Measurements from ENCODE around the gene RCBTB1. TPM values are rescaled to one million over a fixed set of nuclear protein-coding genes. Genes with fewer than 3 reads are reported as not detected.

Gene RCBTB1
- total RNA-seq, 2 experiments from 2014 or later, result 15.1 to 31.1 TPM

- intact Hi-C loops (cut with micrococcal nuclease; ENCODE audit: unreplicated experiment), result no loop called here
- TF ChIP-seq CTCF (conservative IDR thresholded peaks at IDR 0.05; ENCODE audit: low read length), result no peak
- TF ChIP-seq EZH2phosphoT487 (IDR thresholded peaks at IDR 0.05; ENCODE audit: borderline replicate concordance, low read depth, low read length), result no peak
- no peaks in the 10 kb centered on the region for H3K9me2 ChIP-seq (ENCODE audit: insufficient read depth, low read length)
- H3K27ac ChIP-seq (ENCODE audit: low read depth, low read length, poor library complexity, severe bottlenecking), result no peak overlapping the region
- peaks cover 50% of the 10 kb centered on the region for H3K36me3 ChIP-seq (ENCODE audit: insufficient read depth, low read length)
- DNase-seq (ENCODE audit: low spot score), result no peak
- H4K20me1 ChIP-seq (ENCODE audit: insufficient read depth, low read length), result no peaks in the 10 kb centered on the region
- no TSS peak for BruUV-seq (replicated peaks)
- H3K4me3 ChIP-seq (ENCODE audit: low read depth, low read length, poor library complexity, severe bottlenecking), result no peak overlapping the region
- ChIA-PET POLR2A (interaction anchor here (0.7 to 1.3 kb wide), 2 partner anchors 8 to 68 kb away, joined by 3 read pairs; no protein-coding TSS in a partner anchor), CTCF (ENCODE audit: unreplicated experiment) (no interaction called here)
- no peak overlapping the region for H2AFZ ChIP-seq (ENCODE audit: low read length)
- H3K79me2 ChIP-seq (ENCODE audit: insufficient read depth, low read depth, low read length), result no peaks in the 10 kb centered on the region
- no peaks in the 10 kb centered on the region for H3K9me3 ChIP-seq (ENCODE audit: low read length)
- no peak overlapping the region for H3K4me2 ChIP-seq (ENCODE audit: low read length)
- H3K4me1 ChIP-seq (ENCODE audit: insufficient read depth, low read length, poor library complexity, severe bottlenecking), result no peaks in the 10 kb centered on the region
Measured at GRCh38 chr13:49503951-49504350, 81.4 kb downstream of the RCBTB1 start.

GRCh38 chr13:49502954-49503353 lies 82.4 kb downstream of the RCBTB1 start:
- CTCF ChIA-PET (ENCODE audit: unreplicated experiment), result no interaction called here

More at GRCh38 chr13:49502954-49503353, 82.4 kb downstream of the RCBTB1 start:
- Histone ChIP-seq H3K9me3 (ENCODE audit: low read length) (no peaks in the 10 kb centered on the region), H3K27ac (ENCODE audit: low read depth, low read length, poor library complexity, severe bottlenecking) (no peak overlapping the region), H3K4me3 (ENCODE audit: low read depth, low read length, poor library complexity, severe bottlenecking) (no peak overlapping the region), H3K4me2 (ENCODE audit: low read length) (no peak overlapping the region), H3K4me1 (ENCODE audit: insufficient read depth, low read length, poor library complexity, severe bottlenecking) (peaks cover 4% of the 10 kb centered on the region), H2AFZ (ENCODE audit: low read length) (no peak overlapping the region), H3K36me3 (ENCODE audit: insufficient read depth, low read length) (peaks cover 54% of the 10 kb centered on the region), H3K9me2 (ENCODE audit: insufficient read depth, low read length) (no peaks in the 10 kb centered on the region), H3K79me2 (ENCODE audit: insufficient read depth, low read depth, low read length) (no peaks in the 10 kb centered on the region), H4K20me1 (ENCODE audit: insufficient read depth, low read length) (no peaks in the 10 kb centered on the region)
- no peak for TF ChIP-seq EZH2phosphoT487 (IDR thresholded peaks at IDR 0.05; ENCODE audit: borderline replicate concordance, low read depth, low read length)
- no peak for TF ChIP-seq CTCF (conservative IDR thresholded peaks at IDR 0.05; ENCODE audit: low read length)
- intact Hi-C loops (cut with micrococcal nuclease; ENCODE audit: unreplicated experiment), result no loop called here
- BruUV-seq (replicated peaks), result no TSS peak
- DNase-seq (ENCODE audit: low spot score), result no peak
- POLR2A ChIA-PET, result interaction anchor here (0.5 to 1.3 kb wide), 3 partner anchors 32 to 69 kb away, joined by 3 read pairs; no protein-coding TSS in a partner anchor
